HUES64 (cell line): ENCODE data around the gene FAAH.

ENCODE experiments used
- H3K27ac ChIP-seq: 2 replicates; pipeline ENCODE4 v1.7.0; 2013; ENCODE audit warnings: low read depth, low read length, inconsistent platforms
- H3K27me3 ChIP-seq: 2 replicates; pipeline ENCODE4 v1.6.1; 2013; ENCODE audit warnings: mild to moderate bottlenecking, low read length; ENCODE audit not compliant: insufficient read depth
- H3K36me3 ChIP-seq: 2 replicates; pipeline ENCODE4 v1.6.1; 2013; ENCODE audit warnings: mild to moderate bottlenecking, low read length; ENCODE audit not compliant: insufficient read depth
- H3K4me1 ChIP-seq: 2 replicates; pipeline ENCODE4 v1.6.1; 2013; ENCODE audit warnings: mild to moderate bottlenecking, low read length, moderate library complexity; ENCODE audit not compliant: insufficient read depth
- H3K4me3 ChIP-seq: 2 replicates; pipeline ENCODE4 v1.5.1; 2013; ENCODE audit warnings: mild to moderate bottlenecking, low read length, moderate library complexity
- H3K9ac ChIP-seq: 2 replicates; pipeline ENCODE4 v1.6.1; 2013; ENCODE audit warnings: mild to moderate bottlenecking, low read depth, low read length
- H3K9me3 ChIP-seq: 2 replicates; pipeline ENCODE4 v1.6.1; 2013; ENCODE audit warnings: low read depth, low read length; ENCODE audit not compliant: insufficient read depth
- WGBS: fragments of 150-250, 120-280 bp; methylation state at CpG from one replicate; pipeline ENCODE4 v1.1.7; 2013; ENCODE audit warnings: missing lambda C conversion rate; 5-methylcytosine and 5-hydroxymethylcytosine counted together

The FAAH gene

GRCh38 chr1:46410156-46411009, 16.3 kb downstream of the FAAH start:
- peaks cover 10% of the 10 kb centered on the region; the same call in 1 of the 2 replicates for H3K4me1 ChIP-seq
- H3K9me3 ChIP-seq = no peaks in the 10 kb centered on the region
- no peak overlapping the region for H3K27ac ChIP-seq
- no peaks in the 10 kb centered on the region for H3K36me3 ChIP-seq
- H3K9ac ChIP-seq = no peak overlapping the region
- H3K27me3 ChIP-seq = no peaks in the 10 kb centered on the region
- no peak overlapping the region for H3K4me3 ChIP-seq
- 91% methylated on average over 17 of the region's 17 CpGs for WGBS

- Histone ChIP-seq H3K4me3 (no peak overlapping the region), H3K9me3 (no peaks in the 10 kb centered on the region), H3K27me3 (no peaks in the 10 kb centered on the region), H3K27ac (no peak overlapping the region), H3K4me1 (peaks cover 10% of the 10 kb centered on the region; the same call in 1 of the 2 replicates), H3K36me3 (no peaks in the 10 kb centered on the region), H3K9ac (no peak overlapping the region)
- 87% methylated on average over 7 of the region's 7 CpGs for WGBS
These were observed 16.9 kb downstream of the FAAH start for GRCh38 chr1:46411010-46411405.

DNA sequence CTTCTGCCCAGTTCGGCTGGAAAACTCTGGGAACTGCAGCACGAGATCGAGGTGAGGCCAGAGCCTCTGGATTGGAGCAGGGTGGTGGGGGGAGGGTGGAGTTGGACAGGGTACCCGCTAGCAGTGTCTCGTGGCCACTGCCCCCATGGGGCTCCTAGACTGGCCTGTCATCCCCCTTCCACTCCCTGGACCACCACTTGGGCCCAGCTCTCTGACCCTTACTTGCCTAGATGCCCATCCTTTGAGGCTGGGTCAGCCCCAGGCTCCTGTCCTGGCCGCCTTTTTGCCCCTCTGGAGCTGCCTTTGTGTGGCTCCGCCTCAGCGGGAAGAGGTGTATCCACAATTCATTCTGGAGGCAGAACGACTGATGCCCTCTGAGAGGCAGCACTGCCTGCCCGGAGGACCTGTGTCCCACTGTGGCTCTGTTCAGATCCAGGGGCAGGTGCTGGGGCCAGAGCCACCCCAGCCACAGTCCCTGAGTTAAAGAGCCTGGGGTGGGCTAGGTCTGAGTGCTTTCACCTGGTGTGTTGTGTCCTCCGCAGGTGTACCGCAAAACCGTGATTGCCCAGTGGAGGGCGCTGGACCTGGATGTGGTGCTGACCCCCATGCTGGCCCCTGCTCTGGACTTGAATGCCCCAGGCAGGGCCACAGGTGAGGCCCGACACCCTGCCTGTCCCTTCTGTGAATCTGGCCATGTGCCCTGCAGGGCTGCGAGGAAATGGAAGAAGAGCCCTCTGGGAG, 17.7 kb downstream of the FAAH start:
- Histone ChIP-seq H3K9ac (no peak overlapping the region), H3K4me3 (no peak overlapping the region), H3K9me3 (no peaks in the 10 kb centered on the region), H3K36me3 (no peaks in the 10 kb centered on the region), H3K4me1 (peaks cover 9% of the 10 kb centered on the region; the same call in 1 of the 2 replicates), H3K27me3 (no peaks in the 10 kb centered on the region), H3K27ac (no peak overlapping the region)
- 84% methylated on average over 16 of the region's 16 CpGs for WGBS

DNA sequence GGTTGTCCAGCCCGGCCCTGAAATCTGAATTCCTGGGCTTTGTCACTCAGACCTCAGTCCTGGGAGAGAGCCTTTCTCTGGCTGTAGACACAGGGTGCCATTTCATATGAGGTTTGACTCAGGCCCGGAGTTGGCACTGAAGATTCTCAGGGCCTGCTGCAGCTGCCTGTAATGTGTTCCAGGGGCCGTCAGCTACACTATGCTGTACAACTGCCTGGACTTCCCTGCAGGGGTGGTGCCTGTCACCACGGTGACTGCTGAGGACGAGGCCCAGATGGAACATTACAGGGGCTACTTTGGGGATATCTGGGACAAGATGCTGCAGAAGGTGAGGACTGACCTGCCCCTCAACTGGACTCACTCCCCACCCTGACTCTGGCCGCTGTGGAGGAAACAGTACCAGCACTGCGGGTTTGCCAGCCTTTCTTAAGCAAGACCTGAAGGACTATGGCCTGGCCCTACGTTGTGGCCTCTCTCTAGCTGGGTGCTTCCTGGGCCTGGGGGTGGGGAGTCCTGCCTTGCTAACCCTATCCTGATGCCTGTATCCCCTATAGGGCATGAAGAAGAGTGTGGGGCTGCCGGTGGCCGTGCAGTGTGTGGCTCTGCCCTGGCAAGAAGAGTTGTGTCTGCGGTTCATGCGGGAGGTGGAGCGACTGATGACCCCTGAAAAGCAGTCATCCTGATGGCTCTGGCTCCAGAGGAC, 18.9 kb downstream of the FAAH start:
- Histone ChIP-seq H3K9ac (no peak overlapping the region), H3K36me3 (no peaks in the 10 kb centered on the region), H3K9me3 (no peaks in the 10 kb centered on the region), H3K27me3 (no peaks in the 10 kb centered on the region), H3K4me1 (no peaks in the 10 kb centered on the region), H3K27ac (no peak overlapping the region), H3K4me3 (no peak overlapping the region)
- WGBS = 93% methylated on average over 13 of the region's 13 CpGs

DNA sequence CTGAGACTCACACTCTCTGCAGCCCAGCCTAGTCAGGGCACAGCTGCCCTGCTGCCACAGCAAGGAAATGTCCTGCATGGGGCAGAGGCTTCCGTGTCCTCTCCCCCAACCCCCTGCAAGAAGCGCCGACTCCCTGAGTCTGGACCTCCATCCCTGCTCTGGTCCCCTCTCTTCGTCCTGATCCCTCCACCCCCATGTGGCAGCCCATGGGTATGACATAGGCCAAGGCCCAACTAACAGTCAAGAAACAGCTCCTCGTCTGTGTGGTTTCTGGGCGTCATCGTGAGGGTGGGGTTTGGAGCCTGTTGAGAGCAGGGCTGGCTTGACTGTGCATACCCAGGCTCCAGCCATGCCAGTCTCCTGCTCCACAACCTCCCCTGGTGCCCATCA, 19.5 kb downstream of the FAAH start:
- no peaks in the 10 kb centered on the region for H3K36me3 ChIP-seq
- H3K27ac ChIP-seq = no peak overlapping the region
- WGBS = 70% methylated on average over 7 of the region's 7 CpGs
- H3K4me3 ChIP-seq = no peak overlapping the region
- H3K9ac ChIP-seq = no peak overlapping the region
- no peaks in the 10 kb centered on the region for H3K4me1 ChIP-seq
- H3K9me3 ChIP-seq = no peaks in the 10 kb centered on the region
- no peaks in the 10 kb centered on the region for H3K27me3 ChIP-seq

DNA sequence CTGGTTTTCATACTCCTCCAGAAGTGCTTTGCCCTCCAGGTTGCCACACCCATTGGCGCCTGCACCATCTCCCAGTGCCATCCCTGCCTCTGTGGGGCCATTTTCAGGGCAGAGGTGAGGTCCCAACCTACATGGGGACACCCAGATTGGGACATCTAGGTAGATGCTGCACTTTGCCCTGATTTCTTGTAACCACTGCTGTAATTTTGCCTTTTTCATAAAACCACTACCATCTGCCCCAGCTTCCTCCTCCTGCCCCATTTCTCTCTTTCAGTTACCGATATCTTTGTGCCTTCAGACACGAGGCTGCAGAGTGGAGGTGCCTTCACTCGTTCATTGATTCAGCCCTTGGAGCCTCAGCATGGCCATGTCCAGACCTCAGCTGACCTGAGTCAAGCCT, 21.4 kb downstream of the FAAH start:
- Histone ChIP-seq H3K4me1 (no peaks in the 10 kb centered on the region), H3K9ac (no peak overlapping the region), H3K36me3 (no peaks in the 10 kb centered on the region), H3K27ac (no peak overlapping the region), H3K27me3 (peaks cover 4% of the 10 kb centered on the region; the same call in 1 of the 2 replicates), H3K4me3 (no peak overlapping the region), H3K9me3 (no peaks in the 10 kb centered on the region)
- WGBS = 87% methylated on average over 4 of the region's 4 CpGs

- Histone ChIP-seq H3K27ac (no peak overlapping the region), H3K36me3 (no peaks in the 10 kb centered on the region), H3K4me3 (no peak overlapping the region), H3K9ac (no peak overlapping the region), H3K4me1 (no peaks in the 10 kb centered on the region), H3K9me3 (no peaks in the 10 kb centered on the region), H3K27me3 (peaks cover 4% of the 10 kb centered on the region; the same call in 1 of the 2 replicates)
- WGBS = 91% methylated on average over 10 of the region's 10 CpGs
These were observed 24.9 kb downstream of the FAAH start for GRCh38 chr1:46418976-46419375.

DNA sequence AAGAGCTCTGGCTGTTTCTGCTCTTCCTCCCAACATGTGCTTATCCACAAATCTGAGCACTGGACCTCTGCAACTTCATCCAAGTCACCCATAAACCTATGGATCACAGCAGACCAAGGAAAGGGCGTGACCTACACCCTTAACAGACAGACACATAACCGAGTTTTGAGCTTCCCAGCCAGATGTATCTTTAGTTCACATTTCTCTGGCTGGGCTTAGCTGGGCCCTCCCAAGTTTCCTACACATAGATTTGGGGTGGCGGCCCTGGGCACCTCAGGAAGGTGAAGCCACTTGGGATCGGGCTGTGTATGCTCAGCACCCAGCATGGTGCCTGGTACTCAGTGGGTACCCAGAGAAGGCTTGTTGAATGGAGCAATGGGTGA, 26.4 kb downstream of the FAAH start:
- WGBS = 92% methylated on average over 4 of the region's 4 CpGs
- H3K9me3 ChIP-seq = no peaks in the 10 kb centered on the region
- peaks cover 4% of the 10 kb centered on the region; the same call in 1 of the 2 replicates for H3K27me3 ChIP-seq
- no peak overlapping the region for H3K27ac ChIP-seq
- H3K4me1 ChIP-seq = no peaks in the 10 kb centered on the region
- no peaks in the 10 kb centered on the region for H3K36me3 ChIP-seq
- H3K4me3 ChIP-seq = no peak overlapping the region
- H3K9ac ChIP-seq = no peak overlapping the region

GRCh38 chr1:46421739-46422138, 27.6 kb downstream of the FAAH start:
- Histone ChIP-seq H3K4me3 (no peak overlapping the region), H3K9ac (no peak overlapping the region), H3K9me3 (no peaks in the 10 kb centered on the region), H3K27ac (no peak overlapping the region), H3K4me1 (no peaks in the 10 kb centered on the region), H3K36me3 (no peaks in the 10 kb centered on the region), H3K27me3 (peaks cover 4% of the 10 kb centered on the region; the same call in 1 of the 2 replicates)
- WGBS = 77% methylated on average over 5 of the region's 5 CpGs

DNA sequence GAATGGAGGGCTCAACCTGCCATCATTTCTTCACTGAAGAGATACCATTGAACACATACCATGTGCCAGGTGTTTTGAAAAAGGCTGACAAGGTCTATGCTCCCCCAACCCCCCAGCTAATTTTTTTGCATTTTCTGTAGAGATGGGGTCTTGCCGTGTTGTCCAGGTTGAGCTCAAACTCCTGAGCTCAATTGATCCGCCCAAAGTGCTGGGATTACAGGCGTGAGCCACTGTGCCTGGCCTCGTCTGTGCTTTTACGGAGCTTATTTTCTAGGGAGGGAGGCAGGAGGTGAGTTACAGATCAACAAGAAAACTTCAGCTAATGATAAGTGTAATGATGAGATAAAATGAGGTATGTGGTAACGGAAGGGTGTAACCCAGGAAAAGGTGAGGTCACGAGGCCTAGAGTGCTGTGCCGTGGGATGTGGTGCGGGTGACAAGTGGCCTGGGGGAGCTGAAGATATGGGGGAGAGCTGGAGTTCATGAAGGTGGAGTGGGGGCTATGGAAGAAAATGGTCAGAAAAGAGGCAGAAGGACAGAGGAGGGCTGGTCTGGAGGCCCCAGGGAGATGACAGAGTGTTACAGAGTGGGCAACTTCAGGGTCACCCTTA, 28.2 kb downstream of the FAAH start:
- H3K4me3 ChIP-seq = no peak overlapping the region
- no peak overlapping the region for H3K9ac ChIP-seq
- no peaks in the 10 kb centered on the region for H3K36me3 ChIP-seq
- WGBS = 94% methylated on average over 9 of the region's 9 CpGs
- H3K27ac ChIP-seq = no peak overlapping the region
- H3K27me3 ChIP-seq = peaks cover 4% of the 10 kb centered on the region; the same call in 1 of the 2 replicates
- no peaks in the 10 kb centered on the region for H3K4me1 ChIP-seq
- no peaks in the 10 kb centered on the region for H3K9me3 ChIP-seq
